Brain pericyte (primary cell): ENCODE measurements around the gene FARP2.

Experiments
- DNase-seq: peaks from one replicate; pipeline ENCODE4 v3.0.0-alpha.2; 2012; ENCODE audit warnings: low read depth, low spot score

The FARP2 gene

GRCh38 chr2:241530571-241530970, 174.5 kb downstream of the FARP2 start:
- DNase-seq: no peak

GRCh38 chr2:241531161-241531722, 175.2 kb downstream of the FARP2 start:
- no peak for DNase-seq

DNA sequence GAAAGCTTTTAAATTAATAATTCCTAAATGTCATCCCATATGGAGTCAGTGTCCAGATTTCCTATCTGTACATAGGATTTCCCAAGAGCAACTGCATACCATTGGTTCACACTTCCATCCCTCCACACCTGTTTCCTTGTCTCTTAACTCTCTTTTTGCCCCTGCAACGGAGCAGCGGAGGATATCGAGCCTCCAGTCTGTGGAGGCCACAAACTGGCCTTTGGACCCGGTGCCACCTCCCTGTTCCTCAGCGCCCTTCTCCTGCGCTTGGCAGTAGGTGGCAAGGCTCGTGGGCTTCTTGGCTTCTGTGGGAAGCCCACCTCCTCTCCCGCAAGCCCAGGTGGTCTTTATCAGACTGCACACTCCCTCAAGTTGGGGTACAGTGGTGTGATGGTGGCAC, 176.1 kb downstream of the FARP2 start:
- no peak for DNase-seq

GRCh38 chr2:241532733-241533601, 176.9 kb downstream of the FARP2 start:
- no peak for DNase-seq

- DNase-seq: no peak
Measured at GRCh38 chr2:241534293-241534692, 178.2 kb downstream of the FARP2 start.

DNA sequence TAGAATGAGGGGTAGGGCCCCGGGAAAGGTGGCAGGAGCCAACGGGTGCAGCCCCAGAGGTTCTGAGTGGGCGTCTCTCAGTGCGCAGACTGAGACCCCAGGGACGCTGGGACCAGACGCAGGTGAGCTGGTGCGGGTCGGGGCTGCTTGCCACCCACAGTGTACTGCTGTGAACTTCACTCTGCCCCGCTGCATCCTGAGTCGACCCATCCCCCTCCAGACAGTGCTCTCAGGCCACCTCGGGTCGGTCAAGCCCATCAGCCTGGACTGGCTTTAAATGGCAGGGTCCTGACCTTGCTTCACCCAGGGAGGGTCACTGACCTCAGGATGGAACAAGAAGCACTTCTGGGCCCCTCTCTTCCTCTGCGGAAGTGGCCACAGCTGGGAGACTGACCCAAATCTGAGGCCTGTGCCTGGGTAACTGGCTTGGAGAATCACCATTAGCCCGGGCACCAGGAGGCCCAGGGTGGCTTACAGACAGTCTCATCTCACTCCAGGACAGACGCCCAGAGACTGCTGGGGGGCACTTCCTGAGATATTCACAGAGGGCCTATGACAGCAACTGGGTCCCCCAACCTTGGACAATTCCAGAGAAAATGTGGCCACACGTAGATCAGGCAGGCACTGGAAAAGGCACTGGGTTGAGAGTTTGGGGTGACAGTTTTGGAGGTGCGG, 178.8 kb downstream of the FARP2 start:
- DNase-seq: no peak

- DNase-seq: no peak
Measured at GRCh38 chr2:241535871-241536655, 180.0 kb downstream of the FARP2 start.

DNA sequence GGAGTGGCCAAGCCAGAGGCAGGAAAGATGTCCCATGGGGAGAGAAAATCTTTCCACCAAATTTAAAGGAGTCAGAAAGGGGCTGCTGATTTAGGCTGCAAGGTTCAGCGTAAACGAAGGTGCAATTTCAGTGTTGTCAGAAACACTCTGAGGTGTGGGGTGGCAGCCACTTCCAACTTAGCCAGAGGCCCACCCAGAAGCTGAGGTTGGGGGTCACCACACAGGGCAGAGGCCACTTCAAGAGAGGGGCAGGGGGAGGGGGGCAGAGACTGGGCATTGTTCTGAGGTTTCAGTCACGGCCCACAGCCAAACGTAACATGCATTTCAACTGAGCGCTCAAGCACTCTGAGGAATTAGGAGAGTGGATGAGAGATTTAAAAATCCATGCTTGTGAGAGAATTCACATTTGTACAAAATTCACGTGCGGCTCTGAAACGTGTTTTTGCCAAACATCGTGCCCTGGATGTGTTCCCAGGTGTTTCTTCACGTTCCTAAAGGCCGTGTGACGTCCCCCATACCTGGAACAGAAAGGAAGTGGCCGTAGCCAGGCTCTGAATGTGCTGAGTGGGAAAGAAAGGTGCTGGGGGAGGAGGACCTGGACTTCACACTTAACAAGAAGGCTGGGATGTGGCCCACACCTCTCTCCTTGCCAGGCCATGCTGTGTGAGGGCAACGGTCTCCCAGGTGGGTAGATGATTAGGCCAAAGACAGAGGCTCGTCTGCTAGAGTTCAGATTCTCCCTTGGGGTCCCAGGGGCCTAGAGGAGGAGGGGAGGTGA, 182.9 kb downstream of the FARP2 start:
- DNase-seq: no peak

GRCh38 chr2:241539616-241540374, 183.7 kb downstream of the FARP2 start:
- no peak for DNase-seq

- DNase-seq: no peak
Measured at GRCh38 chr2:241540401-241540770, 184.3 kb downstream of the FARP2 start.

DNA sequence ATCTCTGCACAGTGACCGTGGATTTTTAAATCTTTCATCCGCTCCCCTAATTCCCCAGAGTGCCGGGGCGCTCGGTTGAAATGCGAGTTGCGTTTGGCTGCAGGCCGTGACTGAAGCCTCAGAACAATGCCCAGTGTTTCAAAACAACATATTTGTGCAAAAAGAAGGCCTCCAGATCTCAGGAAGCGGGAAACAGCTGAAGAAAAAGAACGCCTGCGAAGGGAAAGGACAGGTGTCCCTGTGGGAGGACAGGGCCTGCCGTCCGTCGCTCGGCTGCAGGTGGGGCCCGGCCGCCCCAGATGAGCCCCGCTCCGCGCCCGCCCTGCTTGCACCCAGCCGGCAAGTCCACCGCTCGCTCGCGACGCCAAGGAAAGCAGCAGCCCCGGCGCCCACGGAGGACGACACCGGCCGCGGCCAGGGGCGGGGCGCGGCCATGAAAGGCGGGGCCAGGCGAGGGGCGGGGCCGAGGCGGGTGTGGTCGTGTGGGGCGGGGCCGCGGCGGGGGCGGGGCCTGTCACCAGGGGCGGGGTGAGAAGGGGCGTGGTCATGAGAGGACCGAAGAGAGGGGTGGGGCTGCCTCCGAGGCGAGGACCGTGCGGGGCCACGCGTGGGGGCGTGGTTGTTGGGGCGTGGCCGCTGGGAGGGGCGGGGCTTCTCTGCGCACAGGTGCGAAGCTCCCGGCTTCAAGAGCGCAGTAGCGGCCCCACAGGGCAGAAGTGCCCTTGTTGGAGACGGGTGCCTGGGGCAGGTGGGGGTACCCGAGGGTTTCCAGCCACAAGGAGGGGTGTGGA, 184.9 kb downstream of the FARP2 start:
- no peak for DNase-seq

GRCh38 chr2:241541564-241542277, 185.6 kb downstream of the FARP2 start:
- no peak for DNase-seq

DNA sequence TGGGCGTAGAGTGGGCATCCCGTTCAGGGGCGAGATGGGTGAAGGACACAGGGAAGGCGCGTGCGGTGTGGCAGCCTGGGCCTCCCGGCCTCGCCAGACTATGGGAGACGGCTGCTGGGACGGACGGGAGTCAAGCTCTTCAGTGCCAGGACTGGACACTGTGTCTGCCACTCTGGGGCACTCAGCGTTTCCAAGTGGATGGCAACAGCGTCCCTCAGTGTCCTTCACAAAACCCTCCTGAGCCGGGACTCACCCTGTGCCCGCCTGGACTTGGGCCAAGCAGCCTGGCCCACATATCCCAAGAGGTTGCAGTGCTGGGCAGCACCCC, 186.2 kb downstream of the FARP2 start:
- no peak for DNase-seq
